H9 (cell line): ENCODE measurements around the gene SCLY. TPM values are rescaled to one million over a fixed set of nuclear protein-coding genes. Genes with fewer than 3 reads are reported as not detected.

ENCODE experiments used
- DNase-seq: peaks from one replicate; pipeline ENCODE4 v3.0.0-alpha.2; 2017
- H2AFZ ChIP-seq: one replicate; pipeline ENCODE4 v1.6.1; 2013; ENCODE audit warnings: mild to moderate bottlenecking, low read length, control low read depth, moderate library complexity
- H2AK5ac ChIP-seq: 2 replicates; pipeline ENCODE4 v1.6.1; 2013; ENCODE audit warnings: low read length, control low read depth, mixed read lengths; ENCODE audit not compliant: insufficient read length
- H2BK120ac ChIP-seq: one replicate; pipeline ENCODE4 v1.6.1; 2013; ENCODE audit warnings: low read depth, mild to moderate bottlenecking, low read length, control low read depth, inconsistent platforms; ENCODE audit not compliant: poor library complexity, severe bottlenecking
- H2BK12ac ChIP-seq: 2 replicates; pipeline ENCODE4 v1.6.1; 2013; ENCODE audit warnings: low read length, control low read depth, mixed read lengths, low read depth; ENCODE audit not compliant: insufficient read length
- H2BK15ac ChIP-seq: 2 replicates; pipeline ENCODE4 v1.6.1; 2013; ENCODE audit warnings: low read depth, low read length, control low read depth
- H2BK20ac ChIP-seq: one replicate; pipeline ENCODE4 v1.6.1; 2013; ENCODE audit warnings: low read depth, mild to moderate bottlenecking, low read length, control low read depth, inconsistent platforms; ENCODE audit not compliant: poor library complexity, severe bottlenecking
- H2BK5ac ChIP-seq: 2 replicates; pipeline ENCODE4 v1.6.1; 2013; ENCODE audit warnings: low read length, control low read depth, mixed read lengths; ENCODE audit not compliant: insufficient read length
- H3K14ac ChIP-seq: 2 replicates; pipeline ENCODE4 v1.6.1; 2013; ENCODE audit warnings: low read length, control low read depth; ENCODE audit not compliant: insufficient read depth
- H3K18ac ChIP-seq: 2 replicates; pipeline ENCODE4 v1.6.1; 2013; ENCODE audit warnings: low read depth, mild to moderate bottlenecking, mixed read lengths, low read length, control low read depth; ENCODE audit not compliant: insufficient read length
- H3K23ac ChIP-seq: 2 replicates; pipeline ENCODE4 v1.6.1; 2013; ENCODE audit warnings: low read length, control low read depth, mixed read lengths, low read depth; ENCODE audit not compliant: insufficient read length
- H3K23me2 ChIP-seq: 2 replicates; pipeline ENCODE4 v1.6.1; 2013; ENCODE audit warnings: low read depth, mild to moderate bottlenecking, mixed read lengths, low read length, control low read depth; ENCODE audit not compliant: insufficient read length, poor library complexity, severe bottlenecking
- H3K27ac ChIP-seq: 2 replicates; pipeline ENCODE4 v1.5.1; 2013; ENCODE audit warnings: low read length, control low read depth, mixed read lengths, low read depth; ENCODE audit not compliant: insufficient read length
- H3K27me3 ChIP-seq: 2 replicates; pipeline ENCODE4 v1.6.1; 2013; ENCODE audit warnings: low read length, control low read depth, inconsistent platforms; ENCODE audit not compliant: insufficient read depth
- H3K4ac ChIP-seq: 2 replicates; pipeline ENCODE4 v1.6.1; 2013; ENCODE audit warnings: low read depth, mild to moderate bottlenecking, control low read depth, inconsistent platforms, low read length, moderate library complexity
- H3K4me1 ChIP-seq: 2 replicates; pipeline ENCODE4 v1.6.1; 2013; ENCODE audit warnings: low read length, control low read depth, inconsistent platforms; ENCODE audit not compliant: insufficient read depth
- H3K4me2 ChIP-seq: 2 replicates; pipeline ENCODE4 v1.6.1; 2013; ENCODE audit warnings: low read length, control low read depth, mixed read lengths; ENCODE audit not compliant: insufficient read length, insufficient read depth
- H3K56ac ChIP-seq: 2 replicates; pipeline ENCODE4 v1.6.1; 2013; ENCODE audit warnings: low read depth, mild to moderate bottlenecking, mixed read lengths, low read length, control low read depth; ENCODE audit not compliant: insufficient read length
- H3K79me1 ChIP-seq: 2 replicates; pipeline ENCODE4 v1.6.1; 2013; ENCODE audit warnings: low read depth, mild to moderate bottlenecking, moderate library complexity, low read length, control low read depth, inconsistent platforms; ENCODE audit not compliant: insufficient read depth, poor library complexity, severe bottlenecking
- H3K79me2 ChIP-seq: 2 replicates; pipeline ENCODE4 v1.6.1; 2013; ENCODE audit warnings: low read length, control low read depth, inconsistent platforms; ENCODE audit not compliant: insufficient read depth
- H3K9ac ChIP-seq: 2 replicates; pipeline ENCODE4 v1.6.1; 2013; ENCODE audit warnings: low read length, control low read depth, mixed read lengths; ENCODE audit not compliant: insufficient read length; ENCODE audit errors: extremely low read depth
- H3K9me3 ChIP-seq: one replicate; pipeline ENCODE4 v1.6.1; 2013; ENCODE audit warnings: low read depth, low read length, inconsistent platforms; ENCODE audit not compliant: control insufficient read depth
- H3T11ph ChIP-seq: one replicate; pipeline ENCODE4 v1.6.1; 2013; ENCODE audit warnings: mild to moderate bottlenecking, low read length, control low read depth, inconsistent platforms
- H4K20me1 ChIP-seq: one replicate; pipeline ENCODE4 v1.6.1; 2013; ENCODE audit not compliant: control insufficient read depth, insufficient read length, insufficient read depth
- H4K5ac ChIP-seq: 2 replicates; pipeline ENCODE4 v1.6.1; 2013; ENCODE audit warnings: low read depth, mild to moderate bottlenecking, mixed read lengths, low read length, control low read depth; ENCODE audit not compliant: insufficient read length
- H4K8ac ChIP-seq: replicated peaks from 2 replicates; pipeline ENCODE4 v1.6.1; 2013; ENCODE audit warnings: low read length, control low read depth, mixed read lengths, low read depth; ENCODE audit not compliant: insufficient read length
- H4K91ac ChIP-seq: 2 replicates; pipeline ENCODE4 v1.6.1; 2013; ENCODE audit warnings: low read depth, mild to moderate bottlenecking, moderate library complexity, mixed read lengths, low read length, control low read depth; ENCODE audit not compliant: insufficient read length
- H3K27ac Mint-ChIP-seq, 3 experiments: 2 replicates in 2 of 3; 3 replicates in 1 of 3; pipeline ENCODE4 v1.8.0; 2020 to 2021; ENCODE audit warnings: mixed read lengths in 3 of 3, mild to moderate bottlenecking in 1 of 3, moderate library complexity in 1 of 3
- H3K27me3 Mint-ChIP-seq: 2 replicates; pipeline ENCODE4 v1.8.0; 2021; ENCODE audit warnings: low read depth, mild to moderate bottlenecking, moderate library complexity, mixed read lengths
- H3K36me3 Mint-ChIP-seq, 3 experiments: 2 replicates in 2 of 3; 3 replicates in 1 of 3; pipeline ENCODE4 v1.8.0; 2020 to 2021; ENCODE audit warnings: low read depth in 3 of 3, mixed read lengths in 3 of 3; ENCODE audit not compliant: insufficient read depth in 1 of 3
- H3K4me1 Mint-ChIP-seq, 2 experiments: 2 replicates each; pipeline ENCODE4 v1.8.0; 2020; ENCODE audit warnings: mixed read lengths in 2 of 2
- H3K4me3 Mint-ChIP-seq, 2 experiments: 2 replicates in 1 of 2; 3 replicates in 1 of 2; pipeline ENCODE4 v1.8.0; 2020 to 2021; ENCODE audit warnings: mild to moderate bottlenecking in 2 of 2, mixed read lengths in 2 of 2, moderate library complexity in 1 of 2
- H3K9me3 Mint-ChIP-seq, 2 experiments: 2 replicates in 1 of 2; 3 replicates in 1 of 2; pipeline ENCODE4 v1.8.0; 2020; ENCODE audit warnings: mild to moderate bottlenecking in 2 of 2, mixed read lengths in 2 of 2, moderate library complexity in 1 of 2
- CTCF ChIP-seq: fragments of 200-600 bp; sonication (generic); conservative IDR thresholded peaks from 3 replicates; pipeline ENCODE4 v1.8.0; 2021; ENCODE audit warnings: antibody characterized with exemption, mild to moderate bottlenecking
- WGBS: extraction: QIAGEN DNeasy Blood & Tissue Kit; methylation state at CpG from one replicate; pipeline ENCODE4 v1.1.7; 2013; ENCODE audit warnings: missing lambda C conversion rate, low lambda C conversion rate, mixed read lengths; ENCODE audit not compliant: insufficient read length; ENCODE audit errors: extremely low coverage; 5-methylcytosine and 5-hydroxymethylcytosine counted together
- total RNA-seq: library from RNA; stranded (reverse); gene quantifications from 2 replicates; pipeline ENCODE4 v1.2.1, GENCODE V29; 2021

Gene SCLY
- total RNA-seq, 1 experiment from 2014 or later: 55.3 TPM

GRCh38 chr2:238140721-238141540, 80.1 kb downstream of the SCLY start:
- DNase-seq: no peak
- no peaks in the 10 kb centered on the region for H3K9me3 ChIP-seq
- no peak overlapping the region for H3T11ph ChIP-seq
- H3K79me1 ChIP-seq: no peaks in the 10 kb centered on the region
- no peak overlapping the region for H4K91ac ChIP-seq
- no peak overlapping the region for H3K23ac ChIP-seq
- no peak overlapping the region for H2BK12ac ChIP-seq
- H3K56ac ChIP-seq: no peak overlapping the region
- H3K4ac ChIP-seq: no peak overlapping the region
- H2BK120ac ChIP-seq: no peak overlapping the region
- H3K9me3 Mint-ChIP-seq: no peaks in the 10 kb centered on the region
- no peaks in the 10 kb centered on the region for H3K36me3 Mint-ChIP-seq
- peaks cover 2% of the 10 kb centered on the region for H4K20me1 ChIP-seq
- H3K79me2 ChIP-seq: no peaks in the 10 kb centered on the region
- no peak overlapping the region for H3K4me2 ChIP-seq
- no peak overlapping the region for H3K27ac Mint-ChIP-seq
- no peaks in the 10 kb centered on the region for H3K4me1 ChIP-seq
- no peak overlapping the region for H2BK5ac ChIP-seq
- no CpG with 5 or more reads among the region's 60 CpGs for WGBS
- TF ChIP-seq CTCF: no peak
- no peak overlapping the region for H3K9ac ChIP-seq
- no peaks in the 10 kb centered on the region for H3K27me3 ChIP-seq
- H3K27me3 Mint-ChIP-seq: no peaks in the 10 kb centered on the region; the same call in 1 of the 2 replicates
- no peak overlapping the region for H2AK5ac ChIP-seq
- H3K4me3 Mint-ChIP-seq: no peak overlapping the region
- H2BK15ac ChIP-seq: no peak overlapping the region
- no peak overlapping the region for H3K18ac ChIP-seq
- H2AFZ ChIP-seq: no peak overlapping the region
- H3K4me1 Mint-ChIP-seq: no peaks in the 10 kb centered on the region
- no peaks in the 10 kb centered on the region for H3K23me2 ChIP-seq
- no peak overlapping the region for H4K5ac ChIP-seq
- no peak overlapping the region for H2BK20ac ChIP-seq
- H3K27ac ChIP-seq: no peak overlapping the region
- no peak overlapping the region for H3K14ac ChIP-seq
- H4K8ac ChIP-seq: no peak overlapping the region
